ENCODE measurements around the gene ILDR1.

Gene ILDR1

DNA sequence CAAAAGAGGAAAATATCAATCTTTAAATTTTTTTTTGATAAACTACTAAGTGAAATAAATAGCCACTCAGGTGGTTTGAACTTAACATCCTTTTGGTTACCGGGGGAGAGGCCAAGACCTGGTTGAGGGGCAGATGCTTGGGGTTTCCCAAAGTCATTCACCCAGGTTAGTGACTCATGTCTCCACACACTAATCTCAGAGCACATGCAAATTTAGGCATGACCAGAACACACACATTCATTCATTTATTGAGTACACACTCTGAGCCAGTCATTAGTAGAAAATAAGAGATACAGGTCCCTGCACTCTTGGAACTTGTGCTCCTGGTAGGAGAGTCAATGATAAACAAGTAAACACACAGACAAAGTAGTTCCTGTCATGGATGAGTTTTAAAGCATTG, 7.3 kb downstream of the ILDR1 start:
- DNase-seq: no peak

DNA sequence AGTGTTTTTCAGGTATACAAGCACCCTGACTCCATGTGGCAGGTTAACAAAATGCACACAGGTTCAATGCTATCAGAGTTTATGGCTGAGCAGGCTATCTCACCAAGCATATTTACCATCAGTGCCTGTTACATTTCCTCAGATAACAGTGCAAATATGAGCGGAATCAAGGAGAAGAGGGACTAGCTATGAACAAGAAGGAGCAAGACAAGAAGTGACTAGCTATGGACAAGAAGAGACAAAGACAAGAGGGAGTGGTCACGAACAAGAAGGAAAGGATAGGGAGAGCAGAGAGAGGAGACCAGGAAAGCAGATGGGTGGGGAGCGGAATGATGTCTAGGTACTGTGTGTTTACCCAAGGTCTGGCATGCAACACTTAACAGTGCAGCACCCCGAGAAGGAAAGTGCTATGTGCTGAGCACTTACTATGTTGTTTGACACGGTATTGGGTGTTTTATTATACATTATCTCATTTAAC, 8.6 kb downstream of the ILDR1 start:
- DNase-seq: no peak

DNA sequence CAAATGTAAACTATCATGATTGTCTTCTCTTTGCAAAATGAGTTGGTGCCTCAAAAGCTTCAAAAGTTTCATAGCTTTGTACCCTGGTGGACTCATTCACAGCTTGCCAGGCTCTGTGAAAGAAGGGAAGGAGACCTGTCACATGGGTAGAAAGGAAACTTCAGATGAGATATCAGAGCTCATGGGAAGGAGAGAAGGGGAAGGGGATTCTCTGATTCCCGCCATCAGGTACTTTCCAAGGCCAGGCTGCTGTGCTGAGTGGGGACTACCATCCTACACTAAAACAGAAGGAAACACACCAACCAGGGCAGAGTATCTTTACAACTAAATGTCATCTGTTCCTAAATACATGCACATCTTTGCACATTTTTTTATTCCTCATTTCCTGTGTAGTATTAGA, 9.2 kb downstream of the ILDR1 start:
- no peak for DNase-seq

DNA sequence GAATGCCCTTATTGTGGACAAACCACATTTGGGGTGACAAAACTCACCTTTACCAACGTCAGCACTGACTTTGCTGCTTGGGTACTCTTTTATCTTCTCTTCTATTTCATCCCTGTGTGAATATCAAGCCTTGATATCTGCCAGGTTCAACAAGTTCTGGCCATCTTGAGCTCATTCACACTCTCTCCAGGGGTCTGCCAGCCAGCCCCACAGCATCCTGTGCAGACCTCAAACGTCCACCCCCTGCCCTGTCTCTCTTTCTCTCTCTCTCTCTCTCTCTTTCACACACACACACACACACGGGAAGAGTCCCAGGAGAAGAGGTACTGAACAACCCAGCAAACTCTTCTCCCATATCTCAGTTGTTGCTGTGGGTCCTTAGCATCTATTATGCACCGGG, 10.7 kb downstream of the ILDR1 start:
- no peak for DNase-seq

DNA sequence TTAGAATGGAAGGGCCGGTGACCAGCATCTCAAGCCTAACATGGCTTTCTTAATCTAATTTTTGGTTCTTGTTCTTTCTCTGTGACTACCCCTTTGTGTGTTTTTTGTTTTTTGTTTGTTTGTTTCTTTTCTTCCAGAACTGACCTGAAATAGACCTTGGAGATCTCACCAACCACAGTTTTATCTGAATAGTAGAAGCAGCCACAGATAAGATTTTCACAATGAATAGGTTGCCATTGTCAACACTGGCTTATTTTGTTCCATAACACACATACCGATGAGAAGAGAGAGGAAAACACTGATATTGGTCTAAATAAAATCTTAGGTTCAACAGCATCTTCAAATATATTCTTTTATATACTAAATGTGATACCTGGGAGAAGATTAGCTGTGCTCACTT, 11.5 kb downstream of the ILDR1 start:
- no peak for DNase-seq

DNA sequence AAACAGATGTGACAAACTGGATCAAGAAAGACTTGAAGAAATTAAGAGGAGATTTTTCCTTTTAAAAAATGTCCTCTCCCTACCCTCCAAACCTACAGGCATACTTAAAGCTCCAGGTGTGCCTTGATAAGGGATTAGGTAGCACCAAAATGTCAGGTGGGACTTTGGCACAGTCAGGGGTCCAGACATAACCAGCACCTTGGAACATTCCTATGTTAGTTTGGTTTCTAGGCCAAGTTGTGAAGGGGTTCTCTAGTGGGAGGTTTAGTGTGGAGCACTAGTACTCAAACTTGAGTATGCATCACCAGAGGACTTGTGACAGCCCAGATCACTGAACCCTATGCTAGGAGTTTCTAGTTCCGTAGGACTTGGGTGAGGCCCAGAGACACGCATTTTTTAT, 13.9 kb downstream of the ILDR1 start:
- DNase-seq: no peak

DNA sequence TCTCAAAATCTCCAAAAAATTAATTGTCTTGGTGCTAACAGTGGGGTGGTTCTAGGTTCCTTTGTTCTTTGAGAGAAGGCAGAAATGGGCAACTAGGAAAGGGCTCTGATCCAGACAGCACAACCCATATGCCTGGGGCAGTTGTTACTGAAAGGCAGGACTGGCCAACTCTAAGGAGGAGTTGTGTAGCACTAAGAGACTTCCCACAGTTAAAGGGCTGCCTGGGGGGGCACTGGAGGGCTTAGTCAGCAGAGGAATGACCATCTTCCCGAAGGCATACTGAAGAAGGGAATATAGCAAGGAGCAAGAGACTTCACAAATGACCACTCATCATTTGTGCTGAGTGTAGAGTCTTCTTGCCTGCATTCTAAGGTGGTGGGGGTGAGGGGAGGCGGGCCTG, 15.8 kb downstream of the ILDR1 start:
- DNase-seq: no peak

DNA sequence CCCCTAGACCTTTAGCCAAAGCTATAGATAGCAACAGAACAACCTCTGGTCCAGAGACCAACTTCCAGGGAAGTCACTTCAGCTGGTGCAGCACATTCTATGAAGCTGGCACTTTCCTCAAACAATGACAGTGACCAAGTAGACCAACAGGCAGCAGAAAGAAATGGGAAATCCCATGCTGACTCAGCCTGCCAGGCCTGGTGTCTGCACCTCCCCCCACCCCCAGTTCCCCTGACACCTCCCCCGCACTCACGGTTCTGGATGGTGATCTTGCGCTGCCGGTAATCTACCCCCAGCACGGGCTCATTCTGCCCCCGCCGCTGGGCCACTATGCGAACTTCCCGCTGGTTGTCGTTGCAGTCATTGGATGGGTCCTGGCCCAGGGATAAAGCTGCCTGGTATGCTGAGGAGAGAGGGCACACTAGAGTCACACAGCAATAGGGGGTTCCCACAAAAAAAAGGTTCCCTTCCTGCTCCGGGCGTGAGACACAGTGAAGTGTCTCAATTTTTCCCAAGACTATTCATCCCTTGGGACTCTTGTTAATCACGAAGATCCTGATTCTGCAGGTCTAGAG, 17.0 kb downstream of the ILDR1 start:
- DNase-seq: no peak

DNA sequence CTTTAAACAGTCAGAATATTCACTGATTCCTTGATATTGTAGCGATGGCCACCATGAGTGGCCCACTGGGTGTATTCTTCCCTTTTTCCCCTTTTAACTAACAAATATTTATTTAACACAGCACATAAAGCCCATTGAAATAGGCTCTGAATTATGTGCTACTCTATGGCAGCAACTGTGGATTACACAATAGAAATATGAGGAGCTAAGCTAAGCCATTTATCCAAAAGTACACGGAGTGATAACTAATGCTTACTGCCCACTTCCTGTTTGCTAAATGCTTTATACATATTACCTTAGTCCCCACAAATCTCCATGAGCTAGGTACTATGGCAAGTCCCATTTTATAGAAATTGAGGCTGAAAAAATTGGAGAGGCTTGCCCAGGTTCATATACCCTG, 17.9 kb downstream of the ILDR1 start:
- no peak for DNase-seq

DNA sequence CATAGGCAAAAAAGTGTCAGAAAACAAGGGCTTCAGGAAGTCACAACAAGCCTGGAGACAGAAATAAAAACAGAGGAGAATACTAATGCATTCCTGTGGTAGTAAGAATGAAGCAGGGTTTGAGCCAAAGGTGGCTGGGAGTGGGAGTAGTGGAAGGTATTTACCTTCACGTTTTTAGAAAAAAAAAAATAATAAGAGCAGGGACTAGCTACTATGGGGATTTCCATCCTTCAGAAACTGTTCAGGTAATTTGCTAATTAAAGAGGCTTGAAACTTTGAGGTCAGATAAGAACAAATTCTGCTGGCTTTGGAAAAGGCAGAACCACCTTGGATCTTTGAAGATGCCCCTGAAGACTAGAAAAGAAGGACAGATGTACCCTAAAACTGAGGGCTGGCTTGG, 18.4 kb downstream of the ILDR1 start:
- DNase-seq: no peak

DNA sequence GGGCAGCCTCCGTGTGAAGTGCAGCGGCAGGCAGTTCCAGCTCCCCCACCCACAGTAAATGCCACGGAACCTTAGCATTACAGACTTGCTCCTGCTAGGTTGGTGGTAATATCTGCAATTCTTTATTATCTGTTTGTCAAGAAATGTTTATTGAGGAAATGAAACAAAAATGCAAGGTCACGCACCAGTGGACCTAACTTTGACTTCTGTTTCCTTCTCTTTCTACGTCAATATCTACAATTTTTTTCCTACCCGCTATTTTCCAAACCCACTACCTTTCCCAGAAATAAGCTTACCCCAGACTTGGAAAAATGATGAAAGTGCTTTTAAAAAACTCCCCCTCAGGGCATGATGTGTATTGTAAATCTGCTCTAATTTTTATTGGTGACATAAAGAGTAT, 18.9 kb downstream of the ILDR1 start:
- DNase-seq: no peak

DNA sequence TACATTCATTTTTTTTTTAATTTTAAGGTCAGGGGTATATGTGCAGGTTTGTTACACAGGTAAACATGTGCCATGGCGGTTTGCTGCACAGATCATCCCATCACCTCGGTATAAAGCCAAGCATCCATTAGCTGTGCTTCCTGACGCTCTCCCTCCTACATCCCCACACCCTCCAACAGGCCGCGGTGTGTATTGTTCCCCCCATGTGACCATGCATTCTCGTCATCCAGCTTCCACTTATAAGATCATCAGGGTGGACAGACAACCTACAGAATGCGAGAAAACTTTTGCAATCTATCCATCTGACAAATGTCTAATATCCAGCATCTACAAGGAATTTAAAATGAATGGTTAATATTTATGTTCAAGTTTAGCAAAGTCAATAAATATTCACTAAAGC, 19.4 kb downstream of the ILDR1 start:
- no peak for DNase-seq

DNA sequence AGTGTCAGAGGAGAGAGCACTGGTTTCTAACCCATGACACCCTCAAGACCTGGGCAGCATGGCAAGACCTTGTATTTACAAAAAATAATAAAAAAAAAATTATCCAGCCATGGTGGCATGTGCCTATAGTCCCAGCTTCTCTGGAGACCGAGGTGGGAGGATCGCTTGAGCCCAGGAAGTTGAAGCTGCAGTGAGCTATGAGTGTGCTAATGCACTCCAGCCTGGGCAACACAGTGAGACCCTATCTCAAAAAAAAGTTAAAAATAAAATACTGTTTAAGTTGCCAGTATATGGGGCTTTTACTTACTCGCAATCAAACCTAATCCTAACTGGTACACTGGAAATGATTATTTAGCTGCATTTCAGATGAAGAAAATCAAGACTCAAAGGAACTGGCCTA, 20.2 kb downstream of the ILDR1 start:
- DNase-seq: no peak

DNA sequence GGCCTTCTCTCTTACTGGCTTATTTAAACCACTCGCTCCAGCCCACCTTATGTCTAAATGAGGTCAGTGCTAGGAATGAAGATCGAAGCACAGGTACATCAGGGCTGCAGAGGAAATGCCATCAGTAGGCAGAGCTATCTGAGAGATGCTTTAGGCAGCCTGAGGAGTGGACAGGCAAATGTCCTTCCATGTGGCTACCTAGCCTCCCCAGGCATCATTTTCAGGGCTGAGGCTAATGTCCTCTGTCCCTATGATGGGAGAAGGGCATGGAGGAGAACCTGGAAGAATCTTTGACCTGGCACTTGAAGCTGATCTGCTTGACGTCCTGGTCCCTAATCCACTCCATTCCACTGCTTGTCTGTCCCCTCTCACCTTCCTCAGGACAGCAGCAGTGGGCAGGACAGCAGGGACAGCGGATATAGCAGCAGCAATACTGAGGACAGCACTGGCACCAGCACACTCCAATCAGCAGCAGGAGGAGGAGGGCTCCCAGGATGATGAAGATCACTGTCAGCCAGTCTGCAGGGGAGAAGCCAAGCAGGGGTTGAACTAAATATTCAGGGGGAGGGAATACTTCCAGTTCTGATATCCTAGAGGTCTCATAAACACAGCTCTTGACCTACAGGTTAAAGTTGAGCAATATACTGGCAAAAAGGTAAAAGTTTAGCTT, 21.0 kb downstream of the ILDR1 start:
- no peak for DNase-seq

DNA sequence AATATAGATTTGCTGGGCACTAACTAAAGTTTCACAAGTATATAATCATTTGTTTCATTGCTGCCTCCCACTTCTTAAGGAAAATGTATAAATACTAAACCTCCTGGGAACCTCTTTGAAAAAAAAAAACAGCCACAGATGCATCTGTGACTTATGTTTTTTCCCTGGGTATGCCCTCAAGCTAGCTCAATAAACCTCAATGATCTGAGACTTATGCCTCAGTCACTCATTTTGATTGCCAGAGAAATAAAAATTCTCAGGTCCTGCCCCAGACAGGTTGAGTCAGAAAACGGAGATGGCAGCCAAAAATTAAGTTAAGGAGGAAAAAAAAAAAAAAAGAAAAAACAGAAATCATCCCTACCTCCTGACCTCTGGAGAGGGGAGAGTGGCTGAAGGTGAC, 22.1 kb downstream of the ILDR1 start:
- DNase-seq: no peak

DNA sequence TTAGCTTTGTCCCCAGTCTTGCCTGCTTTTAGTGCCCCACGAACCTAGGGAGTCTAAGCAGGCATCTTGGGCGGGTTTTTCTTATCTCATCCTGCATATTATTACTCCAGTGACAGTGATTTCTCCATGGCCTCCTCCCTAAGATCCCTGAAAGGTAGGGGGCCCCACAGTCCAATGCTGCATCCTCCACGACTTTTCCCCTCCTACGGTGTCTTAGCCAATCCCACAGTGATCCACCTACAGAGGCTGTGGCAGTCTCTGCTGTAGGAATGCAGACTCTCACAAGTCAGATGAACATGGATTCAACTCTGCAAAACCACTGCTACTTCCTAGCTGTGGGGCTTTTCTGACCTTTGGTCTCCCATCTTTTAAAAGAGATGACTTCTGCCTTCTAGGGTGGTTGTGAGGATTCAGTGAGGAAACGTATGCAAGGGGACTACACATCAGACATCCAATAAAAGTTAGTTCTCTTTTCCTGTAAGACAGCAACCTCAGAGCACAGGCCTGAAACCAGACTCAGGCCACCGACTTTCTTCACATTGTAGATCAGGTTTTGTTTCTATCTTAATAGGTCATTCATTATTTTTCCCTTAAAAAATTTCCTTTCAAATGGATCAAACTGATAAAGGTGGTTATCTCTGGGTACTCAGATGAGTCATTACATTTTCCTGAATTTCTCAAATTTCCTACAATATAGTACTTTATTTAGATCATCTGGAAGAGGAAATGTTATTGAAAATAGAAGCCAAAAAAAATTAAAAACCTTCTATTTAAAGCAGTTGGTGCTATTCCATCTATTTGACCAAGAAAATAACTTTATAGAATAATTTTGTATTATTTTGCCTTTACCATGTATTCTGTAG, 23.2 kb downstream of the ILDR1 start:
- peak; percentile 18 for DNase-seq

DNA sequence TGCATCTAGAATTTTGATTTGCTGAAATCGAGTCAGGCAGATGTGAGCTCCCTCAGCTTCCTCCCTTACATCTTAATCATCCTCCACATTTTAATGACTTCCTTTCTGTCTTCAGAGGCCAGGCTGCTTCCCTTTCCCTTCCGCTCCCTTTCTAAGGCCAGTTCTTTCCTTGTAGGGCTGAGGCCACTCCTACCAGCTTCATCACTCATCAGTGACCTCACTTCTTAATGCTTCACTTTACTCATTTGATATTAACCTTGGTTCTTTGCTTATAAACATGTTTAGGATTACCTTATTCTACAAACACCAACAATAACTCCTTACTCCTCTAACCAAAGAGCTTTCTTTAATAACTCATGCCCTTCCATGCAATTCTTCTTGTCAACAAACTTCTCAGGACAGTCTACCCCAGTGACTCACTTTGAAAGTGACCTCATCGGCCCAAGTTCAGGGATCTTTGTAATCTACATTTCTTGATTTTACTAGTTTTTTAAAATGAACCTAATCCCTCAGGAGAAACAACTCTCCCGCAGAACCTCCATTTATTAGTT, 23.9 kb downstream of the ILDR1 start:
- DNase-seq: peak; percentile 46

DNA sequence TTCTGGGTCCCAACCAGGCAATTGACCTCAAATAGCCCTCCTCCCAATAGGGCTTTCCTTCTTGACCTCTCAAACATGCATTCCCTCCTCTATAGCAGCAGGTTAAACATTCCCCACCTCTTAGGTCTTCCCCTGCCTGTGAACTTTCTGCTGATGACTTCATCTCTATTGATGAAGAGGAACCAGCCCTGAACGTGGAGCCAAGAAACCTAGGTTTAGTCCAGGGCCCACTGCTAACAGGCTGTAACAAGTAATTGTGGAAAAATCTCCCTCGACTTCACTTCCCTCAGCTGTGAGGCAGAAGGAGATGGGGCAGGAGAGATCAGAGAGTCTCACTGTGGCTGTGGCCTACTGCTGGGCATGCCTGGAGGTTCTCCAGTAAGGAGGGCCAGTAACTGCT, 24.7 kb downstream of the ILDR1 start:
- DNase-seq: no peak

DNA sequence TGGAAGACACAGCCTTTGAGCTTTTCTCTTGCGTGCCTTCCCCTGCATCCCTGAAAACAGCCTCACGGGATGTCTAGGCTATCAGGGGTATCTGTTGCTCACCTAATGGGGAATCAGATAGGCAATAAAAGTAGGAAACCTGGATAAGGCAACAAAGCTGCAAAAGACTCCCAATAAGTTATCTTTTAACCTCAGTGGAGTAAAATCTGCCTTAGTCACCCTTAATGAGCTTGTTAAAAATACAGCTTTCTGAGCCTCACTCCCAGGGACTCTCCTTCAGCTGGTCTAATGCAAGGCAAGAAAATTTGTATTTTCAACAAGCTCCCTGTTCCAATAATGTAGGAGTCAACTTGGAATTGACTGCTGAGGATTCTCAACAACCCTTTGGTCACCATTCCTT, 25.6 kb downstream of the ILDR1 start:
- no peak for DNase-seq

DNA sequence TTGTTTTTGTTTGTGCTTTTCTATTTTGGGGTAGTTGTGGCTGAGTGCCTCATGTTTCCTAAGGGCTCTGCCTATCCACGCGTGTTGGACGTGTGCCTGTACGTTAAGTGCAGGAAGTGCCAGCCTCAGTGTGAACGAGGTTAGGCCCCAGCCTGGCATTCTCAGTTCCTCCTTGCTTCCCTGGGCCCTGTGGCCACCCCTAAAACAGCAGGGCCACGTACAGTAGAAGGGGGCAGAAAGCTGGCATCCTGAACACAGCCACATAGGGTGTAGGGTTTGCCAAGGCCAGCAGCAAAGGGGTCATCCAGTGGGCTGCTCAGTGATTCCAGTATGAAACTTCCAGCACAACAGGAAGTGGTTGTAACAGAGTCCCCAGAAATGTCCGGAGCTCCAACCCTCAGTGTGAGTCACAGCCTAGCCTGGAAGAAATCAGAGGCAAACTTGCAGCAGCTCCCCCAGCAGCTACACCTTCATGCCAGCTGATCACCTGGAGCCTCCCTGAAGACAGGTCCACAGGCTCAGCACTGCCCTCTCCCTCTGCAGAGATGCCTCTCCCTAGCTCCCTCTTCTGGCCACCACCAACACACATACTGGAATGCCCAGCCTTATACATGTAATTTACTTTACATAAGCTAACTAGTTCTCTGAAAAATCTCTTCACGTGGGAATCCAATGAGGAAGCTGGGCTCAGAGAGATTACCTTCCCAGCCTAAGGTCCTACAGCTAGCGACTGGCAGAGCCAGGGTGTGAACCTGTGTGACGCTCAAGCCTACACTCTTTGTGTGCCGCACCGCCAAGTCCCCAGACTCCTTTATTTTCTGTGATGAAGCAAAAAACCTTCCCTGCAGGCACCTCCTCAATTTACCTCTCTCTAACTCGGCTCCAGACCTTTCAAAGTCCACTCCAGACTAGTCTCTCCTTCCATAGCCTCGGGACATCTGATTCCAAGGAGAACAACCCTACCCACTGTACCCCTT, 26.6 kb downstream of the ILDR1 start:
- peak; percentile 82 for DNase-seq

DNA sequence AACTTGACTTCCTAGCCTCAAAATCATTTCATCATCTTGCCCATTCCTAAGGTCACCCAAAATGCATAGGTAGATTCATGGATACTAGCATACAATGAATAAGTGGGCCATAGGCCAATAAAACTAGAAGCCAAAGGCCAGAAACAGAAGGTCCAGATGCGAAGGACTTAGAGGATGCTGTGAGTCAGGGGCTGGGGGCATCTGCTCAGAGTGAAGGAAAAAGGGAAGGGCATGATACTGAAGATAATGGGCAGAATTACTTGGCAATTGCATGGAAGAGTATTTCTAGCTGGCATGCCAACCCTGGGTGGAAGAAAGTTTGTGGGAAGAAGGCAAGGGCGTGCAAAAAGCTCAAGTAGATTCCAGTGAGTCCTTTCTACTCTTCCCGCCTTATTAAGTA, 27.5 kb downstream of the ILDR1 start:
- no peak for DNase-seq
